GM18526 (cell line): ENCODE results near the gene RHBDF2.
A peak's percentile ranks its signal among the peaks of the same experiment; 100 is the strongest.

Source experiments
- POLR2A ChIP-seq: IDR thresholded peaks from 3 replicates; pipeline ENCODE4 v1.6.1; 2011; ENCODE audit not compliant: insufficient read length; ENCODE audit errors: extremely low read depth

Gene RHBDF2

GRCh38 chr17:76501018-76501826, at the start of gene RHBDF2:
RHBDF2 (minus strand) TSS chr17:76501423; CDS start chr17:76481524, 19,899 bp downstream.
- TF ChIP-seq POLR2A: peak; percentile 94

DNA sequence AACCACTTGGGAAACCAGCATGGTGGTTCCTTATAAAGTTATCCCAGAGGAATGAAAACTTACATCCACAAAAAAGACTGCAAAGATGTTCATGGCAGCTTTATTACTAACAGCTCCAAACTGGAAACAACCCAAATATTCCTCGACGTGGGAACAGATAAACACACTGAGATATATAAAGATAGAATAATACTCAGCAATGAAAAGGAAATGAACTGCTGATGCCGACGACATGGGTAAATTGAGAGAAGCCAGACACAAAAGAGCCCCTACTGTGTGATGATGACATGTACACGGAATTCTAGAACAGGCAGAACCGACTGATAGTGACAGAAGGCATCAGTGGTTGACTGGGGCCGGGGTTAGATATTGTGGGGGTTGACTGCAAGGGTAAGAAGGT, 48.3 kb upstream of the RHBDF2 start:
- no peak for TF ChIP-seq POLR2A

DNA sequence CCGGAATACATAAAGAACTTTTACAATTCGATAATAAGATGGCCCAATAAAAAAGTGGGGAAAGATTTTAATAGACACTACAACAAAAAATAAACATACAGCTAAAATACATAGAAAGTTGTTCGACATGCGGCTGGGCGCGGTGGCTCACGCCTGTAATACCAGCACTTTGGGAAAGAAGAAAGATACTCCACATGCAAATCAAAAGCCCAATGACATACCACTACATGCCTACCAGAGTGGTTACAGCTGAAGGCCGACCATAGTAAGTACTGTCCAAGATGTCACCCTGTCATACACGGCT, 47.9 kb upstream of the RHBDF2 start:
- TF ChIP-seq POLR2A: no peak

- no peak for TF ChIP-seq POLR2A
Observed at GRCh38 chr17:76548378-76549214, 47.4 kb upstream of the RHBDF2 start.

- no peak for TF ChIP-seq POLR2A
Observed at GRCh38 chr17:76547642-76548202, 46.5 kb upstream of the RHBDF2 start.

- TF ChIP-seq POLR2A: no peak
Observed at GRCh38 chr17:76547183-76547641, 46.0 kb upstream of the RHBDF2 start.

- TF ChIP-seq POLR2A: no peak
Observed at GRCh38 chr17:76546556-76547182, 45.4 kb upstream of the RHBDF2 start.

DNA sequence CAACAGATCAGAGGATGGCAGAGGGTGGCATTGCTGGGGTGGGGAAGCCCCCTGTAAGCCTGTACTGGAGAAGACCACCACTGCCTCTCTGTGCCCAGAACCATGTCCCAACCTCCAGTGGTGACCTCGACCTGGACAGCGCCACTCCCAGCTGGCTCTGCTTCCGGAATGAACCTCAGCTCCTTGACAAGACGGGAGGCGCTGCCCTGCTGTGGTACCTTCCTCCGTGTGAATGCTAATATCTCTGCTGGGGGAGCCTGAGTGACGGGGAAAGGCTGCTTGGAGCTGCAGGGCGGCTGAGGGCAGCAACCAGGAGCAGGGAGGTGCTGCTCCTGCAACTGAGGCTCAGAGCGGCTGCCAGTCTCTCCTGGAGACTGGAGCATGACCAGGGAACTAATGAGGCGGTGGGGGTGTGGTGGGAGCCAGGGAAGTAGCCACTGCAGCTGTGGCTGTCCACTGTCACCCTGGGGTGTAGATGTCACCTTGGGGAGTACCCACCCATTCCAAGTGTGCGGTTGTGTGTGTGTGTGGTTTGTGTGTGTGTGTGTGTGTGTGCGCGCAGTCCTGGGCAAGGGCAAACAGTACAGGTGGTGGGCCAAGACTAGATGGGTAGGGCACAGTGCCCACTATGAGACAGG, 44.8 kb upstream of the RHBDF2 start:
- no peak for TF ChIP-seq POLR2A

GRCh38 chr17:76544546-76545365, 43.5 kb upstream of the RHBDF2 start:
- no peak for TF ChIP-seq POLR2A

DNA sequence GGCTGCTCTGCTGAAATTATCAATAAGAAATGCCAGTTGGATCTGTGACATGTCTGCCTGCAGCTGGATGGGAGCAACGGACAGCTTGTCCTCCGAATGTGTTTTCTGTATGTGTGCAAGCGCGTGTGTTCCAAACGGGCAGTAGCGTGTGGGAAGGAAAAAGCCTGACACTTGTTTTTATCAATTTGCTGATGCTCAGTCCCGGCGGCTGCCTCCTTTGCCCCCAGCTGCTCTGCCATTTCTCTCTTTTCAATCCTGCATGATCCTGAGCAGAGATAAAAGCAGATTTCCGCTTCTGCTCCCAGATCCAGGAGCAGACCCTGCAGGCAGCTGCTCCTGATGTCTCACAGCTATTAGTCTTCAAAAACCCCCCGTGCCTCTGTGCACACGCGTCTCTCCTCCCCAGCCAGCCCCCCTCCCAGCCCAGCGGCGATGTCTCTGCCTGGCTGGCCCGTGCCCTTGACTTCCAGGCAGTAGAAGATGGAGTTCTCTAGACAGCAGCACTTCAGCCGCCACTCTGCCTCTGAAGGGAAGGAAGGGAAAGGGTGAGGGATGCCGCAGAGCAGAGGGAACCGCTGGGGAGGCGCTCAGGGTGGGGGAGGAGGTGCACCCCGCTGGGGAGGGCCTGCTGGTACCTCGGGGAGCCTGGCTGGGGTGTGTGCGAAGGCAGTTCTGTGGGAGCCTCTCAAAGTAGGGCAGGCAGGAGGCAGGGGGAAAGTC, 42.8 kb upstream of the RHBDF2 start:
- no peak for TF ChIP-seq POLR2A

DNA sequence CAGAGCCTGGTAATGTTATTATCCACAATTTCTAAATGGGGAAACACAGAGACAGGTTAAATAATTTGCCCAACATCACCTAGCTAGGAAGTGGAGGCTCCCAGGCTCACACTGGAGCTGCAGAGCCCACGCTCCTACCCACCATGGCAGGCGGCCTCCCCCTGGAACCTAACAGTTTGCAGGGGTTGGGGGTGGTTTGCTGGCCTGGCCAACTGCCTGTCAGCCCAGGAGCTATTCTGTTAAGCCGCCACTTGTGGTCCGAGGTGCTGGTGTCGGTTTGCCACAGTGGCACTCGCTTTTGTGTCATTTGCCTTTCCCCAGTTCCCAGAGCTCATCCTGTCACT, 42.2 kb upstream of the RHBDF2 start:
- no peak for TF ChIP-seq POLR2A

GRCh38 chr17:76542984-76543383, 41.8 kb upstream of the RHBDF2 start:
- TF ChIP-seq POLR2A: no peak

DNA sequence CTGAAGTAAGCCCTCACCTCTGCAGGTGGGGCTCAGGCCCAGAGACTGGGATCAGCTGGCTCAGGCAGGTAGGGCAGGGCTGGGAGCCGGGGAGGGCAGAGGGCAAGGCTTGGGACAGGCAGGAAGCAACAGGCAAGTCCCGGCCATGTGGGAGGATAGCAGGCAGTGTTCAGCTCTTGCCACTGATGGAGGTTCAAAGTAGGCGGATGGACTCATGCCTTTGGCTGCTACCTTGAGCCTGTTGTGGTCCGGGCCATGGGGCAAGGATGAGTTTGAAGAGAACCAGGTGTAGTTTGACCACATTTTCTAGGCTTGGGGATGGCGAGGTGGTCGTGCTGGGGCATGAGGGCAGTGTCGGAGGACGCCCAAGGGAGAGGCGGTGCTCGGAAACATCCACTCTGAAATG, 41.3 kb upstream of the RHBDF2 start:
- no peak for TF ChIP-seq POLR2A
